Mesenchymal stem cell (in vitro differentiated cells and primary cell): ENCODE results near the gene NOS3.
A peak's percentile ranks its signal among the peaks of the same experiment; 100 is the strongest.

Experiments used
- DNase-seq: peaks from one replicate; pipeline ENCODE4 v3.0.0-alpha.2; 2013
- H2AFZ ChIP-seq: one replicate; pipeline ENCODE4 v1.6.1; 2013; ENCODE audit warnings: low read depth, mild to moderate bottlenecking, control low read depth, inconsistent platforms, low read length, moderate library complexity
- H2AK5ac ChIP-seq: 2 replicates; pipeline ENCODE4 v1.6.1; 2013; ENCODE audit warnings: low read length, moderate library complexity, mild to moderate bottlenecking, inconsistent platforms; ENCODE audit not compliant: severe bottlenecking
- H2BK120ac ChIP-seq: one replicate; pipeline ENCODE4 v1.6.1; 2013; ENCODE audit warnings: low read depth, mild to moderate bottlenecking, inconsistent platforms, low read length, moderate library complexity
- H2BK12ac ChIP-seq, 2 experiments: one replicate each; pipeline ENCODE4 v1.6.1; 2013; ENCODE audit warnings: inconsistent platforms in 2 of 2, low read length in 2 of 2, mild to moderate bottlenecking in 2 of 2, moderate library complexity in 2 of 2, control low read depth in 1 of 2
- H2BK15ac ChIP-seq: one replicate; pipeline ENCODE4 v1.6.1; 2013; ENCODE audit warnings: mild to moderate bottlenecking, low read depth, inconsistent platforms; ENCODE audit not compliant: poor library complexity, severe bottlenecking
- H2BK5ac ChIP-seq: 2 replicates; pipeline ENCODE4 v1.6.1; 2013; ENCODE audit warnings: low read depth, mild to moderate bottlenecking, low read length, control low read depth, inconsistent platforms; ENCODE audit not compliant: poor library complexity, severe bottlenecking
- H3K14ac ChIP-seq, 2 experiments: one replicate each; pipeline ENCODE4 v1.6.1; 2013; ENCODE audit warnings: inconsistent platforms in 2 of 2, low read length in 2 of 2, control low read depth in 1 of 2, mild to moderate bottlenecking in 1 of 2, moderate library complexity in 1 of 2
- H3K18ac ChIP-seq, 2 experiments: one replicate each; pipeline ENCODE4 v1.6.1; 2013; ENCODE audit warnings: inconsistent platforms in 2 of 2, low read length in 2 of 2, control low read depth in 1 of 2, low read depth in 1 of 2, mild to moderate bottlenecking in 1 of 2
- H3K23ac ChIP-seq, 2 experiments: one replicate each; pipeline ENCODE4 v1.6.1; 2013; ENCODE audit warnings: inconsistent platforms in 2 of 2, low read length in 2 of 2, mild to moderate bottlenecking in 2 of 2, moderate library complexity in 2 of 2, control low read depth in 1 of 2
- H3K27ac ChIP-seq: 2 replicates; pipeline ENCODE4 v1.5.1; 2013; ENCODE audit warnings: mild to moderate bottlenecking, moderate library complexity, low read length, control low read depth, inconsistent platforms; ENCODE audit not compliant: poor library complexity, severe bottlenecking
- H3K27me3 ChIP-seq, 2 experiments: 2 replicates each; pipeline versions ENCODE4 v1.6.1 to v1.7.0; 2013; ENCODE audit warnings: low read length in 2 of 2, mild to moderate bottlenecking in 2 of 2, moderate library complexity in 2 of 2, control low read depth in 1 of 2, inconsistent platforms in 1 of 2; ENCODE audit not compliant: control insufficient read depth in 1 of 2, insufficient read depth in 1 of 2
- H3K36me3 ChIP-seq, 2 experiments: 2 replicates each; pipeline versions ENCODE4 v1.6.1 to v1.7.0; 2013; ENCODE audit warnings: low read length in 2 of 2, control low read depth in 1 of 2, inconsistent platforms in 1 of 2, low read depth in 1 of 2, mild to moderate bottlenecking in 1 of 2; ENCODE audit not compliant: insufficient read depth in 2 of 2, control insufficient read depth in 1 of 2
- H3K4ac ChIP-seq, 2 experiments: one replicate each; pipeline ENCODE4 v1.6.1; 2013; ENCODE audit warnings: inconsistent platforms in 2 of 2, low read length in 2 of 2, mild to moderate bottlenecking in 2 of 2, moderate library complexity in 2 of 2, control low read depth in 1 of 2, low read depth in 1 of 2
- H3K4me1 ChIP-seq: 2 replicates; pipeline ENCODE4 v1.6.1; 2013; ENCODE audit warnings: low read depth, low read length, control low read depth; ENCODE audit not compliant: control insufficient read depth, insufficient read depth
- H3K4me2 ChIP-seq: 2 replicates; pipeline ENCODE4 v1.6.1; 2013; ENCODE audit warnings: low read length, mild to moderate bottlenecking, inconsistent platforms; ENCODE audit not compliant: poor library complexity, severe bottlenecking
- H3K4me3 ChIP-seq, 2 experiments: 2 replicates each; pipeline versions ENCODE4 v1.5.1 to v1.7.0; 2013; ENCODE audit warnings: low read length in 2 of 2, mild to moderate bottlenecking in 2 of 2, control low read depth in 1 of 2, low read depth in 1 of 2; ENCODE audit not compliant: insufficient read depth in 1 of 2
- H3K79me1 ChIP-seq: replicated peaks from 2 replicates; pipeline ENCODE4 v1.6.1; 2013; ENCODE audit warnings: mild to moderate bottlenecking, control low read depth, low read length, inconsistent platforms; ENCODE audit not compliant: poor library complexity, severe bottlenecking
- H3K9ac ChIP-seq: 2 replicates; pipeline ENCODE4 v1.7.0; 2013; ENCODE audit warnings: mild to moderate bottlenecking, low read length, moderate library complexity
- H3K9me3 ChIP-seq: 2 replicates; pipeline ENCODE4 v1.7.0; 2013; ENCODE audit warnings: mild to moderate bottlenecking, low read length; ENCODE audit not compliant: control insufficient read depth
- H4K8ac ChIP-seq: one replicate; pipeline ENCODE4 v1.6.1; 2013; ENCODE audit warnings: inconsistent platforms, mild to moderate bottlenecking, low read length, moderate library complexity
- H4K91ac ChIP-seq: one replicate; pipeline ENCODE4 v1.6.1; 2013; ENCODE audit warnings: mild to moderate bottlenecking, low read length, inconsistent platforms
- whole genome bisulfite sequencing: methylation state at CpG from one replicate; pipeline ENCODE4 v1.1.7; 2013; ENCODE audit warnings: mixed read lengths; 5-methylcytosine and 5-hydroxymethylcytosine counted together

The NOS3 gene

GRCh38 chr7:150950496-150951180, 40.2 kb upstream of the NOS3 start:
- H2BK5ac ChIP-seq: no peak overlapping the region
- 96% methylated on average over 27 of the region's 27 CpGs for WGBS
- H2AK5ac ChIP-seq: no peak overlapping the region
- H3K36me3 ChIP-seq: no peaks in the 10 kb centered on the region
- peak overlapping the region in 1 of 2 experiments; percentile 20 for H3K4me3 ChIP-seq
- H3K23ac ChIP-seq: no peak overlapping the region
- no peak for DNase-seq
- peaks cover 28 to 50% of the 10 kb centered on the region in 2 experiments for H3K27me3 ChIP-seq
- H2AFZ ChIP-seq: no peak overlapping the region
- H3K4me1 ChIP-seq: peaks cover 12% of the 10 kb centered on the region
- H3K79me1 ChIP-seq: no peaks in the 10 kb centered on the region
- no peak overlapping the region for H3K14ac ChIP-seq
- no peaks in the 10 kb centered on the region for H3K9me3 ChIP-seq
- H3K4me2 ChIP-seq: no peak overlapping the region
- no peak overlapping the region for H3K27ac ChIP-seq
- H2BK15ac ChIP-seq: no peak overlapping the region
- H3K4ac ChIP-seq: no peak overlapping the region
- no peak overlapping the region for H3K9ac ChIP-seq
- peak overlapping the region; percentile 41 for H4K91ac ChIP-seq
- H2BK12ac ChIP-seq: no peak overlapping the region
- H2BK120ac ChIP-seq: no peak overlapping the region
- no peak overlapping the region for H3K18ac ChIP-seq
- H4K8ac ChIP-seq: no peak overlapping the region

- H3K9ac ChIP-seq: no peak overlapping the region
- no peak overlapping the region for H3K27ac ChIP-seq
- no peak for DNase-seq
- H3K79me1 ChIP-seq: no peaks in the 10 kb centered on the region
- no peak overlapping the region for H2BK120ac ChIP-seq
- H3K27me3 ChIP-seq: peaks cover 31 to 52% of the 10 kb centered on the region in 2 experiments
- H3K4me3 ChIP-seq: no peak overlapping the region
- no peak overlapping the region for H3K23ac ChIP-seq
- no peak overlapping the region for H2AK5ac ChIP-seq
- no peak overlapping the region for H3K4ac ChIP-seq
- H3K18ac ChIP-seq: no peak overlapping the region
- H3K4me2 ChIP-seq: no peak overlapping the region
- H3K14ac ChIP-seq: no peak overlapping the region
- H2BK15ac ChIP-seq: no peak overlapping the region
- H2BK12ac ChIP-seq: no peak overlapping the region
- no peak overlapping the region for H2BK5ac ChIP-seq
- no peaks in the 10 kb centered on the region for H3K36me3 ChIP-seq
- no peaks in the 10 kb centered on the region for H3K9me3 ChIP-seq
- H2AFZ ChIP-seq: no peak overlapping the region
- WGBS: 97% methylated on average over 16 of the region's 16 CpGs
- no peak overlapping the region for H4K8ac ChIP-seq
- peaks cover 16% of the 10 kb centered on the region for H3K4me1 ChIP-seq
- H4K91ac ChIP-seq: no peak overlapping the region
Observed at GRCh38 chr7:150951181-150951520, 39.7 kb upstream of the NOS3 start.

- no peak overlapping the region for H3K27ac ChIP-seq
- H3K27me3 ChIP-seq: peaks cover 35 to 53% of the 10 kb centered on the region in 2 experiments
- peaks cover 16% of the 10 kb centered on the region for H3K4me1 ChIP-seq
- H3K4me2 ChIP-seq: no peak overlapping the region
- DNase-seq: no peak
- no peak overlapping the region for H3K9ac ChIP-seq
- H4K91ac ChIP-seq: peak overlapping the region; percentile 43
- no peak overlapping the region for H3K4ac ChIP-seq
- H4K8ac ChIP-seq: no peak overlapping the region
- H2BK5ac ChIP-seq: no peak overlapping the region
- H2BK12ac ChIP-seq: no peak overlapping the region
- no peak overlapping the region for H2BK15ac ChIP-seq
- H2AK5ac ChIP-seq: no peak overlapping the region
- H2BK120ac ChIP-seq: no peak overlapping the region
- H3K18ac ChIP-seq: no peak overlapping the region
- H3K23ac ChIP-seq: no peak overlapping the region
- peak overlapping the region in 1 of 2 experiments; percentile 32 for H3K4me3 ChIP-seq
- no peaks in the 10 kb centered on the region for H3K36me3 ChIP-seq
- WGBS: 95% methylated on average over 26 of the region's 28 CpGs
- no peaks in the 10 kb centered on the region for H3K79me1 ChIP-seq
- peak overlapping the region in 1 of 2 experiments; percentile 31 for H3K14ac ChIP-seq
- H3K9me3 ChIP-seq: no peaks in the 10 kb centered on the region
- H2AFZ ChIP-seq: no peak overlapping the region
Observed at GRCh38 chr7:150951521-150951920, 39.3 kb upstream of the NOS3 start.

- H2BK120ac ChIP-seq: no peak overlapping the region
- H3K27me3 ChIP-seq: peaks cover 38 to 62% of the 10 kb centered on the region in 2 experiments
- peak overlapping the region; percentile 2 for H2BK15ac ChIP-seq
- no peak overlapping the region for H3K9ac ChIP-seq
- H3K79me1 ChIP-seq: no peaks in the 10 kb centered on the region
- peaks cover 16% of the 10 kb centered on the region for H3K4me1 ChIP-seq
- no peak overlapping the region for H3K27ac ChIP-seq
- H2BK5ac ChIP-seq: no peak overlapping the region
- no peak overlapping the region for H3K18ac ChIP-seq
- DNase-seq: no peak
- 94% methylated on average over 29 of the region's 33 CpGs for WGBS
- H3K4me2 ChIP-seq: no peak overlapping the region
- H3K36me3 ChIP-seq: no peaks in the 10 kb centered on the region
- H3K14ac ChIP-seq: no peak overlapping the region
- H2BK12ac ChIP-seq: no peak overlapping the region
- H3K9me3 ChIP-seq: no peaks in the 10 kb centered on the region
- H3K4me3 ChIP-seq: no peak overlapping the region
- no peak overlapping the region for H4K91ac ChIP-seq
- no peak overlapping the region for H4K8ac ChIP-seq
- no peak overlapping the region for H2AFZ ChIP-seq
- H3K4ac ChIP-seq: no peak overlapping the region
- H2AK5ac ChIP-seq: no peak overlapping the region
- H3K23ac ChIP-seq: no peak overlapping the region
Observed at GRCh38 chr7:150952331-150953050, 38.3 kb upstream of the NOS3 start.
